ENCODE results near the gene SRGAP1. TPM values are rescaled to one million over a fixed set of nuclear protein-coding genes. Genes with fewer than 3 reads are reported as not detected.
A peak's percentile ranks its signal among the peaks of the same experiment; 100 is the strongest.

SRGAP1 gene
- polyA plus RNA-seq, 1 donor from 2014 or later, result 4.8 TPM

- TF ChIP-seq RAD21 (conservative IDR thresholded peaks at IDR 0.05), result no peak
- TF ChIP-seq EP300 (conservative IDR thresholded peaks at IDR 0.05; ENCODE audit: poor library complexity, severe bottlenecking), result no peak
- TF ChIP-seq EZH2 (IDR thresholded peaks at IDR 0.05; ENCODE audit: borderline replicate concordance, insufficient read depth, low read length, poor library complexity, severe bottlenecking), result no peak
- Histone ChIP-seq H3K4me2 (ENCODE audit: low read length) (no peak overlapping the region), H3K79me2 (replicated peaks; ENCODE audit: insufficient read depth, low read length) (peaks cover 13% of the 10 kb centered on the region)
Observed at GRCh38 chr12:63913929-63914328, 69.4 kb downstream of the SRGAP1 start.

DNA sequence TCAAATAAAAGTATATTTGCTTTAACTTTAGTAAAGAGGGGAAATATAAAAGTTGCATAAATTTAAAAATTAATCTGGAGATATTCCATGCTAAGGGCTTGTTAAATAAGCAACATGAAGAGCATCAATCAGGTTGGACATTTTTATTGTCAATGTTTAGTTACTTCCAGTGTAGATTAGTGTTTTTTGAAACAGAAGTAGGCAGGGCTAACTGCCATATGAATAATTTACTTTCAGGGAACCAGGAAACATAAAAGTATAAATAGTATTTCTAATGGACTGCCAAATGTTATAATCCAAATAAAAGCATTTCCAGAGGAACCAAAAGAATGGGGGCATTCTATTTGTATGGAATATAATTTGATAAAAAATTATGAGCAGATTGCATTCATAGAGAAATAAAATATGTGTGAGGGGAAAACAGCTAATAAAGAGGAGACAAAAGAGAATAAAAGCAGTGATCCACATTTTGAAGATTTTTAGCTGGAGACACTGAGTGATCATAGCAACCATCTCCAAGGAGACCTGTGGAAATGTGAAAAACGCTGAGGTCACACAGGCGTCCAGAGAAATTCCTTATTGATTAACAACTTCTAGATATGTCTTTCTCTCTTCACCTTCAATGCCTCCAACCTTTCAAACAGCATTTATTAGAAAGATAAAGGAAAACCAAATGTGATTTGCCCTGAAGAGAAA, 70.8 kb downstream of the SRGAP1 start:
- H3K4me3 ChIP-seq (ENCODE audit: low read length), result peak overlapping the region; percentile 1
- H3F3A ChIP-seq (ENCODE audit: insufficient read depth, low read length, poor library complexity, severe bottlenecking), result peaks cover 2% of the 10 kb centered on the region
- peak overlapping the region; percentile 42 for H3K27ac ChIP-seq (ENCODE audit: low read length)
- H3K27me3 ChIP-seq (ENCODE audit: insufficient read depth, low read depth, low read length), result no peaks in the 10 kb centered on the region
- no peak overlapping the region for H3K4me2 ChIP-seq (ENCODE audit: low read length)
- H3K79me2 ChIP-seq (replicated peaks; ENCODE audit: insufficient read depth, low read length), result peaks cover 20% of the 10 kb centered on the region
- H3K9me3 ChIP-seq (ENCODE audit: low read length), result no peaks in the 10 kb centered on the region
- TF ChIP-seq RAD21 (conservative IDR thresholded peaks at IDR 0.05), result no peak
- TF ChIP-seq POLR2AphosphoS5 (IDR thresholded peaks at IDR 0.05), result no peak
- TF ChIP-seq EP300 (conservative IDR thresholded peaks at IDR 0.05; ENCODE audit: poor library complexity, severe bottlenecking), result no peak
- no peak for TF ChIP-seq CTCF (IDR thresholded peaks at IDR 0.05; ENCODE audit: poor library complexity, severe bottlenecking)
- TF ChIP-seq, protein P1, sequence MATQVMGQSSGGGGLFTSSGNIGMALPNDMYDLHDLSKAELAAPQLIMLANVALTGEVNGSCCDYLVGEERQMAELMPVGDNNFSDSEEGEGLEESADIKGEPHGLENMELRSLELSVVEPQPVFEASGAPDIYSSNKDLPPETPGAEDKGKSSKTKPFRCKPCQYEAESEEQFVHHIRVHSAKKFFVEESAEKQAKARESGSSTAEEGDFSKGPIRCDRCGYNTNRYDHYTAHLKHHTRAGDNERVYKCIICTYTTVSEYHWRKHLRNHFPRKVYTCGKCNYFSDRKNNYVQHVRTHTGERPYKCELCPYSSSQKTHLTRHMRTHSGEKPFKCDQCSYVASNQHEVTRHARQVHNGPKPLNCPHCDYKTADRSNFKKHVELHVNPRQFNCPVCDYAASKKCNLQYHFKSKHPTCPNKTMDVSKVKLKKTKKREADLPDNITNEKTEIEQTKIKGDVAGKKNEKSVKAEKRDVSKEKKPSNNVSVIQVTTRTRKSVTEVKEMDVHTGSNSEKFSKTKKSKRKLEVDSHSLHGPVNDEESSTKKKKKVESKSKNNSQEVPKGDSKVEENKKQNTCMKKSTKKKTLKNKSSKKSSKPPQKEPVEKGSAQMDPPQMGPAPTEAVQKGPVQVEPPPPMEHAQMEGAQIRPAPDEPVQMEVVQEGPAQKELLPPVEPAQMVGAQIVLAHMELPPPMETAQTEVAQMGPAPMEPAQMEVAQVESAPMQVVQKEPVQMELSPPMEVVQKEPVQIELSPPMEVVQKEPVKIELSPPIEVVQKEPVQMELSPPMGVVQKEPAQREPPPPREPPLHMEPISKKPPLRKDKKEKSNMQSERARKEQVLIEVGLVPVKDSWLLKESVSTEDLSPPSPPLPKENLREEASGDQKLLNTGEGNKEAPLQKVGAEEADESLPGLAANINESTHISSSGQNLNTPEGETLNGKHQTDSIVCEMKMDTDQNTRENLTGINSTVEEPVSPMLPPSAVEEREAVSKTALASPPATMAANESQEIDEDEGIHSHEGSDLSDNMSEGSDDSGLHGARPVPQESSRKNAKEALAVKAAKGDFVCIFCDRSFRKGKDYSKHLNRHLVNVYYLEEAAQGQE (IDR thresholded peaks at IDR 0.05; ENCODE audit: borderline replicate concordance), result no peak
- TF ChIP-seq SMC3 (conservative IDR thresholded peaks at IDR 0.05; ENCODE audit: poor library complexity), result no peak
- H3K9me2 ChIP-seq (ENCODE audit: insufficient read depth, low read length), result no peaks in the 10 kb centered on the region
- no peaks in the 10 kb centered on the region for H3K36me3 ChIP-seq (ENCODE audit: insufficient read depth, low read length)
- H3K9ac ChIP-seq (ENCODE audit: low read length), result no peak overlapping the region
- no peak overlapping the region for H2AFZ ChIP-seq (ENCODE audit: low read depth, low read length)
- H4K20me1 ChIP-seq (ENCODE audit: insufficient read depth), result no peaks in the 10 kb centered on the region

More at GRCh38 chr12:63913929-63914328, 69.4 kb downstream of the SRGAP1 start:
- Histone ChIP-seq H3K27ac (ENCODE audit: low read length) (no peak overlapping the region), H3K9me3 (ENCODE audit: low read length) (no peaks in the 10 kb centered on the region), H3K27me3 (ENCODE audit: insufficient read depth, low read depth, low read length) (no peaks in the 10 kb centered on the region), H3K4me3 (ENCODE audit: low read length) (no peak overlapping the region), H3F3A (ENCODE audit: insufficient read depth, low read length, poor library complexity, severe bottlenecking) (peaks cover 2% of the 10 kb centered on the region), H3K9me2 (ENCODE audit: insufficient read depth, low read length) (no peaks in the 10 kb centered on the region), H4K20me1 (ENCODE audit: insufficient read depth) (no peaks in the 10 kb centered on the region), H3K36me3 (ENCODE audit: insufficient read depth, low read length) (no peaks in the 10 kb centered on the region), H3K9ac (ENCODE audit: low read length) (no peak overlapping the region), H2AFZ (ENCODE audit: low read depth, low read length) (no peak overlapping the region)

Data from neural cell (in vitro differentiated cells).